Loucy (cell line): ENCODE data around the gene LUC7L3.
"Not testable (repeated sequence)": the region's sequence is repeated elsewhere in the genome, so short reads cannot be mapped to it uniquely, and the experiment has no call there.

Experiments used
- H2AFZ ChIP-seq: fragments of 200-600 bp; sonication (generic); 2 replicates; pipeline ENCODE4 v1.6.0; 2016; ENCODE audit warnings: antibody characterized with exemption, mild to moderate bottlenecking, low read length, moderate library complexity
- H3F3A ChIP-seq: fragments of 200-600 bp; 2 replicates; pipeline ENCODE4 v1.6.0; 2016; ENCODE audit warnings: antibody characterized with exemption, low read depth, mild to moderate bottlenecking
- H3K27me3 ChIP-seq: fragments of 200-600 bp; sonication (generic); 2 replicates; pipeline ENCODE4 v1.6.1; 2014; ENCODE audit warnings: low read length, mild to moderate bottlenecking; ENCODE audit not compliant: insufficient read depth, poor library complexity, severe bottlenecking
- H3K36me3 ChIP-seq: fragments of 200-600 bp; sonication (generic); 2 replicates; pipeline ENCODE4 v1.6.1; 2016; ENCODE audit warnings: low read length; ENCODE audit not compliant: insufficient read depth
- H3K4me1 ChIP-seq: fragments of 200-600 bp; sonication (generic); 2 replicates; pipeline ENCODE4 v1.5.1; 2014; ENCODE audit warnings: low read length, mild to moderate bottlenecking; ENCODE audit not compliant: insufficient read depth, poor library complexity, severe bottlenecking
- H3K4me2 ChIP-seq: fragments of 200-600 bp; sonication (generic); 2 replicates; pipeline ENCODE4 v1.6.0; 2014; ENCODE audit warnings: antibody characterized with exemption, low read length, low read depth, mild to moderate bottlenecking; ENCODE audit not compliant: poor library complexity, severe bottlenecking
- H3K4me3 ChIP-seq: fragments of 200-600 bp; sonication (generic); 2 replicates; pipeline ENCODE4 v1.5.1; 2014; ENCODE audit warnings: low read length, mild to moderate bottlenecking, mixed read lengths; ENCODE audit not compliant: poor library complexity, severe bottlenecking
- H3K79me2 ChIP-seq: fragments of 200-600 bp; sonication (generic); 2 replicates; pipeline ENCODE4 v1.6.1; 2014; ENCODE audit warnings: low read length; ENCODE audit not compliant: insufficient read depth
- H3K9ac ChIP-seq: fragments of 200-600 bp; sonication (generic); 2 replicates; pipeline ENCODE4 v1.6.0; 2014; ENCODE audit warnings: mild to moderate bottlenecking, low read depth, low read length, moderate library complexity; ENCODE audit not compliant: poor library complexity, severe bottlenecking
- H3K9me2 ChIP-seq: fragments of 200-600 bp; sonication (generic); replicated peaks from 2 replicates; pipeline ENCODE4 v1.6.1; 2016; ENCODE audit warnings: low read depth, low read length, mixed read lengths
- H3K9me3 ChIP-seq: fragments of 200-600 bp; sonication (generic); 2 replicates; pipeline ENCODE4 v1.6.1; 2014; ENCODE audit warnings: mild to moderate bottlenecking, antibody characterized with exemption, low read length, low read depth; ENCODE audit not compliant: insufficient read depth
- H4K20me1 ChIP-seq: fragments of 200-600 bp; sonication (generic); 2 replicates; pipeline ENCODE4 v1.6.0; 2014; ENCODE audit warnings: antibody characterized with exemption, low read length, mild to moderate bottlenecking; ENCODE audit not compliant: insufficient read depth, poor library complexity, severe bottlenecking
- EZH2phosphoT487 ChIP-seq: fragments of 200-600 bp; IDR thresholded peaks from 2 replicates; pipeline ENCODE4 v1.6.1; 2018; ENCODE audit warnings: antibody characterized with exemption, mild to moderate bottlenecking, moderate library complexity, borderline replicate concordance
- TF ChIP-seq, protein P1 (sequence below): fragments of 200-600 bp; sonication (generic); conservative IDR thresholded peaks from 2 replicates; pipeline ENCODE4 v1.5.1; 2014; ENCODE audit warnings: mild to moderate bottlenecking, antibody characterized with exemption, low read length

Gene LUC7L3

DNA sequence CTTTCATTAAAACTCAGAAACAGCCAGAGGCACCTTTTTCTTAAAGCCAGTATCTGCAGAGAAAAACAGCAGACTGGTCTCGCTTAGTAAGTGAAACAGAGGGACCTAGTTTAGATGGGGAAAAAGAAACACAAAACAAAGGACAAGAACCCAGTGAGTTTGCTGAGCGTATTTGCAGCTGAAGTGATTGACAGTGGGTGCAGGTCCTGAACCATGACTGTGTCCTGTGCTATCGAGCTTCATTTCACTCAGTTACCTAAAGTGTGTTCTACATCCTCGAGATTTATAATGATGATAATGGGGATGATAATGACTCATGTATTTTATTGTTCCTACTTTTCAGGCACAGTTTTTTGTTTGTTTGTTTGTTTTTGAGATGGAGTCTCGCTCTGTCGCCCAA, 84.3 kb downstream of the LUC7L3 start:
- Histone ChIP-seq H3K9me3 (no peaks in the 10 kb centered on the region), H3K9me2 (no peaks in the 10 kb centered on the region), H3K4me3 (no peak overlapping the region), H3K4me2 (no peak overlapping the region), H3K4me1 (no peaks in the 10 kb centered on the region), H2AFZ (no peak overlapping the region), H4K20me1 (no peaks in the 10 kb centered on the region), H3K79me2 (no peaks in the 10 kb centered on the region), H3K9ac (no peak overlapping the region), H3F3A (no peaks in the 10 kb centered on the region), H3K36me3 (no peaks in the 10 kb centered on the region), H3K27me3 (no peaks in the 10 kb centered on the region)
- TF ChIP-seq, protein P1, sequence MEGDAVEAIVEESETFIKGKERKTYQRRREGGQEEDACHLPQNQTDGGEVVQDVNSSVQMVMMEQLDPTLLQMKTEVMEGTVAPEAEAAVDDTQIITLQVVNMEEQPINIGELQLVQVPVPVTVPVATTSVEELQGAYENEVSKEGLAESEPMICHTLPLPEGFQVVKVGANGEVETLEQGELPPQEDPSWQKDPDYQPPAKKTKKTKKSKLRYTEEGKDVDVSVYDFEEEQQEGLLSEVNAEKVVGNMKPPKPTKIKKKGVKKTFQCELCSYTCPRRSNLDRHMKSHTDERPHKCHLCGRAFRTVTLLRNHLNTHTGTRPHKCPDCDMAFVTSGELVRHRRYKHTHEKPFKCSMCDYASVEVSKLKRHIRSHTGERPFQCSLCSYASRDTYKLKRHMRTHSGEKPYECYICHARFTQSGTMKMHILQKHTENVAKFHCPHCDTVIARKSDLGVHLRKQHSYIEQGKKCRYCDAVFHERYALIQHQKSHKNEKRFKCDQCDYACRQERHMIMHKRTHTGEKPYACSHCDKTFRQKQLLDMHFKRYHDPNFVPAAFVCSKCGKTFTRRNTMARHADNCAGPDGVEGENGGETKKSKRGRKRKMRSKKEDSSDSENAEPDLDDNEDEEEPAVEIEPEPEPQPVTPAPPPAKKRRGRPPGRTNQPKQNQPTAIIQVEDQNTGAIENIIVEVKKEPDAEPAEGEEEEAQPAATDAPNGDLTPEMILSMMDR: no peak
- TF ChIP-seq EZH2phosphoT487: no peak

- H4K20me1 ChIP-seq, H3K4me1 ChIP-seq, H3K79me2 ChIP-seq, H3K36me3 ChIP-seq, H3F3A ChIP-seq, H3K27me3 ChIP-seq, H3K9ac ChIP-seq, H3K9me3 ChIP-seq, H3K4me2 ChIP-seq, H3K4me3 ChIP-seq, H2AFZ ChIP-seq, H3K9me2 ChIP-seq: not testable (repeated sequence)
Observed at GRCh38 chr17:50804749-50805475, 85.5 kb downstream of the LUC7L3 start.

GRCh38 chr17:50805486-50805885, 86.1 kb downstream of the LUC7L3 start:
- no peak overlapping the region for H3K4me2 ChIP-seq
- no peaks in the 10 kb centered on the region for H3K9me2 ChIP-seq
- H3K4me1 ChIP-seq: no peaks in the 10 kb centered on the region
- no peak overlapping the region for H2AFZ ChIP-seq
- H4K20me1 ChIP-seq: no peaks in the 10 kb centered on the region
- H3K79me2 ChIP-seq: no peaks in the 10 kb centered on the region
- H3K36me3 ChIP-seq: no peaks in the 10 kb centered on the region
- no peak overlapping the region for H3K9ac ChIP-seq
- H3F3A ChIP-seq: no peaks in the 10 kb centered on the region
- no peaks in the 10 kb centered on the region for H3K27me3 ChIP-seq
- no peaks in the 10 kb centered on the region for H3K9me3 ChIP-seq
- no peak overlapping the region for H3K4me3 ChIP-seq
- TF ChIP-seq, protein P1: no peak
- no peak for TF ChIP-seq EZH2phosphoT487
